GM12891 (cell line): Measurements from ENCODE around the gene CAPN10.

Experiments used
- POLR2A ChIP-seq: IDR thresholded peaks from 2 replicates; pipeline ENCODE4 v1.6.1; 2011; ENCODE audit warnings: low read depth, low read length, control low read depth
- TAF1 ChIP-seq: IDR thresholded peaks from 2 replicates; pipeline ENCODE4 v1.6.1; 2011; ENCODE audit warnings: low read depth, low read length, control low read depth

GRCh38 chr2:240567872-240568677 lies 18.5 kb upstream of the CAPN10 start, which contains the start of gene RNPEPL1:
- TF ChIP-seq POLR2A: no peak
- no peak for TF ChIP-seq TAF1
